Breast epithelium (tissue), 3 donors: ENCODE measurements around the gene YPEL1.

ENCODE experiments used
- POLR2A ChIP-seq: fragments of 450-650 bp; IDR thresholded peaks from one replicate; pipeline ENCODE4 v1.6.1; 2016; ENCODE audit warnings: antibody characterized with exemption, mild to moderate bottlenecking, moderate library complexity
- POLR2AphosphoS5 ChIP-seq, 3 donors: sonication (generic); formaldehyde crosslinking; IDR thresholded peaks; one replicate each; pipeline ENCODE4 v1.6.1; 2017; ENCODE audit warnings: antibody characterized with exemption in 3 of 3
- TF ChIP-seq, protein P1 (sequence below), 3 donors: fragments of 450-650 bp; IDR thresholded peaks; one replicate each; pipeline ENCODE4 v1.5.1; 2016 to 2017; ENCODE audit warnings: antibody characterized with exemption in 3 of 3, mild to moderate bottlenecking in 3 of 3, moderate library complexity in 3 of 3

- TF ChIP-seq, protein P1, sequence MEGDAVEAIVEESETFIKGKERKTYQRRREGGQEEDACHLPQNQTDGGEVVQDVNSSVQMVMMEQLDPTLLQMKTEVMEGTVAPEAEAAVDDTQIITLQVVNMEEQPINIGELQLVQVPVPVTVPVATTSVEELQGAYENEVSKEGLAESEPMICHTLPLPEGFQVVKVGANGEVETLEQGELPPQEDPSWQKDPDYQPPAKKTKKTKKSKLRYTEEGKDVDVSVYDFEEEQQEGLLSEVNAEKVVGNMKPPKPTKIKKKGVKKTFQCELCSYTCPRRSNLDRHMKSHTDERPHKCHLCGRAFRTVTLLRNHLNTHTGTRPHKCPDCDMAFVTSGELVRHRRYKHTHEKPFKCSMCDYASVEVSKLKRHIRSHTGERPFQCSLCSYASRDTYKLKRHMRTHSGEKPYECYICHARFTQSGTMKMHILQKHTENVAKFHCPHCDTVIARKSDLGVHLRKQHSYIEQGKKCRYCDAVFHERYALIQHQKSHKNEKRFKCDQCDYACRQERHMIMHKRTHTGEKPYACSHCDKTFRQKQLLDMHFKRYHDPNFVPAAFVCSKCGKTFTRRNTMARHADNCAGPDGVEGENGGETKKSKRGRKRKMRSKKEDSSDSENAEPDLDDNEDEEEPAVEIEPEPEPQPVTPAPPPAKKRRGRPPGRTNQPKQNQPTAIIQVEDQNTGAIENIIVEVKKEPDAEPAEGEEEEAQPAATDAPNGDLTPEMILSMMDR (IDR thresholded peaks at IDR 0.05), result no peak
- TF ChIP-seq POLR2A (no peak), POLR2AphosphoS5 (IDR thresholded peaks at IDR 0.05) (no peak)
Measured at GRCh38 chr22:21686193-21686608, 49.4 kb downstream of the YPEL1 start.
